HG03280 (cell line): ENCODE results near the gene VOPP1.
"Not testable (repeated sequence)": the region's sequence is repeated elsewhere in the genome, so short reads cannot be mapped to it uniquely, and the experiment has no call there.

ENCODE experiments used
- ATAC-seq: cut with Tn5 transposase; IDR thresholded peaks from one replicate; pipeline ENCODE4 v1.9.1; 2021; ENCODE audit warnings: mild to moderate bottlenecking, moderate library complexity; ENCODE audit not compliant: unreplicated experiment

Gene VOPP1

DNA sequence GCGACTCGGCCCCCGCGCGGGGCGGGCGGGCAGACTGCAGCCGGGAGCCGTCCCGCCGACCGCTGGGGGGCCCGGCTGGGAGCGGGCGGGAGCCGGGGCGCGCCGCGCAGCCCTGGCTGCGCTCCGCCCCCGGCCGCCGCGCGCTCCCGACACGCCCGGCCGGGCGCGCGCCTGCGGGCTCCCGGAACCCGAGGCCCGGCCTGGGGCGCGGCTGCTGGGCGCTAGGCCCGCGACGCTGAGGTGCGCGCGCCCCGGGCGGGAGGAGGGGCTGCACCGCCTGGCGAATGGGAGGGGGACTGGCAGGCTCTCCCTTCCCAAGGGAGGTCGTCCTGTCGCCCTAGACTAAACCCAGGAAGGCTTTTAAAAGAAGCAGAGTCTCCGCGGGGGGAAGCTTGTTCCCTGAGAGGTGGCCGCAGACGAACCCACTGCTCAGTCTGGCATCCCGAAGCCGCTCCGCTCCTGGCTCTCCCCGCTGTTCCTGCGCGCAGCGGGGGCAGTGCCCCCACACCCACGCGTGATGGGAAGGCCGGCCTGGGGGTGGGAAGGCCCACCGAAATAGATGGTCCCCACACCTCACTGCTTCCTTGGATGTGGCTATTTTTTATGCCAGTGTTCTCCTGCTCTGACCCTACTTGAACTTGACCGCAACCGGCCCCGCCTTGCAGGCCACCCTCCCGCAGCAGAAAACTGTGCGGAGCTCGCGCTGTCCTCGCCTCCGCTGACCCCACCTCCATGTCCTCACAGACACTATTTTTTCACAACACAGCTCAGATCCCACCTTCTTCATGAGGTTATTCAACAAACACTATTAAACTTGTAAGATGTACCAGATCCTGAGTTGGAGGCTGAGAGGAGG, at the start of gene VOPP1:
Gene VOPP1, minus strand, starts transcription at position 125 of the 856 bp plus-strand sequence. CDS start 178 bp downstream, outside the sequence.
- ATAC-seq: peak; percentile 47

- ATAC-seq: no peak
Measured at GRCh38 chr7:55618913-55619312, 46.6 kb upstream of the VOPP1 start.

- not testable (repeated sequence) for ATAC-seq
Measured at GRCh38 chr7:55614365-55615064, 42.2 kb upstream of the VOPP1 start.

DNA sequence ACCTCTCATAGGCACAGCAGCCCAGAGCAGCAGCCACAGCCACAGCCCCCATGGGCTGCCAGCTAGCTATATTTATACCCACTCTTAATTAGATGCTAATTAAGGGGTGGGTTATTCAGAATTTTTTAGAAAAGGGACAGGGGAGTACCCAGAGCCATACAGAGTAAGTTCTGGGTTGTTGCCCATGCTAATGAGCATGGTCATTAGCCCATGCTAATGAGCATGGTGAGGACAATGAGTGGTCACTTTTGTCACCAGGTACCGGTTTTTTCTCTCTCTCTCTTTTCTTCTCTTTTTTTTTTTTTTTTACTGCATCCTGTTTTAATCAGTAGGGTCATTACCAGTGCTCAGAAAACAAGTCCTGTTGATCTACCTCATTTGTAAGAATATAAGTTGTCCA, 37.4 kb upstream of the VOPP1 start:
- not testable (repeated sequence) for ATAC-seq

- not testable (repeated sequence) for ATAC-seq
Measured at GRCh38 chr7:55605661-55606060, 33.4 kb upstream of the VOPP1 start.

GRCh38 chr7:55597944-55598499, 25.7 kb upstream of the VOPP1 start:
- peak; percentile 46 for ATAC-seq

GRCh38 chr7:55597214-55597739, 25.0 kb upstream of the VOPP1 start:
- ATAC-seq: not testable (repeated sequence)

DNA sequence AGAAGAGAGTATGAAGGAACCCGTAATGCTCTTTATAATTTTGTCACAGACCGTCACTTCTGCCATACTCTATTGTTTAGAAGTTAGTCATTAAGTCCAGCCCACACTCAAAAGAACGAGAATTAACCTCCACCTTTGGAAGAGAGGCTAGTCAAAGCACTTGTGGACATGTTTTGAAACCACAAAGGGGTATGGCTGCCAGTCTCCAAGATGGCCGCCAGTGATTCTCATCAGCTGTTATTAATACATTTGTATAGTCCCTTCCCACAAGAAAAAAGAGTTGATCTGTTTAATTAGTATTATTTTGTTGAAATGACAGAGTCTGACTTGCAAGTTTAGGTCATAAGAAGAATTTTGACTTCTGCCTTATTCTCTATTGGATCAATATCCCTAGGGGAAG, 23.2 kb upstream of the VOPP1 start:
- ATAC-seq: no peak

DNA sequence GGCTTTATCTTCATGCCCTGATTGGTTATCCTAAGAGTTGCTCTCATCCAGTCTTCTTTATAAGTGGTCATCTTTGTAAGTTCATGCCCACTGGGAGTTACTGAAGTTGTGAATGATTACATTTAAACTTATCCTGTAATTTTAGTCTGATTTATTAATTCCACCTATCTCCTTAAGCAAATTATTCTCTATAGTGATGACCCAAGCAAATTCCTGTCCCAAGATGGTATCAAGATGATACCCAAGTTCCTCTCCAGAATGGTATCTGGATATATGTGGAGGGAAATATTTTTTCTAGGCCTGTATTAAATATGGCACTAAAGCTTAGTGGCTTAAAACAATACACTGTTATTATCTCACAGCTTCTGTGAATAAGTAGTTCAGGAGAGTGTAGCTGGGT, 22.6 kb upstream of the VOPP1 start:
- ATAC-seq: no peak

- ATAC-seq: no peak
Measured at GRCh38 chr7:55594414-55594813, 22.1 kb upstream of the VOPP1 start.

GRCh38 chr7:55593515-55594318, 21.4 kb upstream of the VOPP1 start:
- ATAC-seq: peak; percentile 53

- ATAC-seq: no peak
Measured at GRCh38 chr7:55593172-55593514, 20.8 kb upstream of the VOPP1 start.

DNA sequence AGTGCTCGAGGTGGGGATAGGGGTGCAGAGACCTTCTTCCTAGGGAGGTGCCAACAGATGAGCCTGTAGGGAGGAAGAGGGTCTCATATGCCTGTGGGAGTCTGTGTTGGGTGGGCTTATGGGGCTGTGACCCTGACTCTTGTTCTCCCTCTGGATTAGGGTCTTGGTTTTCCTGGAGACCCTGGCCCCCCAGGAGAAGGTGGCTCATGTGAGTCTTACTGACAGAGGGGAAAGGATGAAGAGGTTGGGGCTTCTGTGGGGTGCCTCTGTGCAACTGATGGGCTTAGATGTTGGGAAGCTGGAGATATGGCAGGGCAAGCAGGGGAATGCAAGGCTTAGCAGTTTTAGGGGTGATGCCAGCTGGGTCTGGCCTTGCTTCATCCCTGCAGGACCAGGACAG, 20.2 kb upstream of the VOPP1 start:
- no peak for ATAC-seq

- no peak for ATAC-seq
Measured at GRCh38 chr7:55591282-55591931, 19.1 kb upstream of the VOPP1 start.

DNA sequence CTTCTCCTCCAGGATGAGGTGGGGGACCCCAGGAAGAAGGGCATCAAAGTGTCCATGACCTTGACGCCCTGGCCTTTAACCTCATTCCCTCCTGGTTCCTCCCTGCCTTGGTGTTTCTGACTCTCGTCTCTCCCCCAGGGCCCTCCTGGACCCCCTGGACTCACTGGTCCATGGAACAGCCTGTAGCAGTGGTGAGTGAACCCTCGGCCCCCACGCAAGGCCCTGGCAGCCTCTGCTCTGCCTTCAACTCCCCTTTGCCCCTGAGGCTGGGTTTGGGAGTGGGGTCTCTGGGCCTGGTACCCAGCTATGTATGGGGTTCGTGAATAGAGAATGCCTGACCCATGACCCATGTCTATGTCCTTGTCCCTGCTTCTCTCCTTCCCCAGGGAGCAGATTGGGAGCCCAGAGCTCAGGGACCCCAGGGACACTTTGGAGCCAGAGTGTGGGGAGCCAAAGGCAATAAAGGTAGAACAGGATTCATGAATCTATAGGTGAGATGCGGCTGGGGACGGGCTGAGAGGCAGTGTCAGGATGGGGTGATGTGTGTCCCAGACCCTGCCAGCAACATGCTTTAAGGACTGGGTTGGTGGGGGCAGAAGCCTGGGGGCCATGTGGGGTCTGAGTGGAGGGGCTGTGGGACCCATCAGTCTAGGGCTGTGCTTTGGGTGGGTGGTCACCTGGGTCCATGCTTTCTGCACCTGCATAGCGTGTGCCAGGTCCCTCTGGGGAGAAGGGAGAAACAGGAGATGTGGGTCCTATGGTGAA, 18.4 kb upstream of the VOPP1 start:
- ATAC-seq: no peak

- no peak for ATAC-seq
Measured at GRCh38 chr7:55589905-55590304, 17.6 kb upstream of the VOPP1 start.

DNA sequence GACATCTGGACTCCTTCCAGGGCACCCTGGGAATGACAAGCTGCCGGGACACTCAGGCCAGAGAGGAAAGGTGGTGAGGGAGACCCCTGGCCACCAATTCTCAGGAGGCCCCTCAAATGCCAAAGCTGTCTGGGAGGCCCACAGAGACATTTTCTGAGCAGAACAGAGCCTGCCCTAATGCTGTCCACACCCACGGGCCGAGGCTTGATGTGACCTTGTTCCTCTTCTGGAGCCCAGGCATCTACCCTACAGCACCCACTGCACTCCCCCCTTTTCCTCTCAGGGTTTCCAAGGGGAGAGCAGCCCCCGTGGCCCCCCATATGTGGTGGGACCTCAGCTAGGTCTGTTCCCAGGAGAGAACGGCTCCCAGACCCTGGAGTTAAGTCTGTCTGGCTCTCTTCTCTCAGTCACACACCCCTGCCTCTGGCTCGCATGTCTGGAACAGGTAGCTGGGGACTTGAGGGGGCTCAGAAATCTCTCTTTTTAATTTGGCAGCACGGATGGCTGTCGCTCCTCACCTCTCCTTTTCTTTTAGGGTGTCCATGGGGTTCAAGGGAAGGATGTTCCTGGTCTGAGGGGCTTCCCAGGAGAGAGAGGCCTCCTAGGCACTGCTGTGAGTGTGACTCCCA, 16.8 kb upstream of the VOPP1 start:
- ATAC-seq: no peak

DNA sequence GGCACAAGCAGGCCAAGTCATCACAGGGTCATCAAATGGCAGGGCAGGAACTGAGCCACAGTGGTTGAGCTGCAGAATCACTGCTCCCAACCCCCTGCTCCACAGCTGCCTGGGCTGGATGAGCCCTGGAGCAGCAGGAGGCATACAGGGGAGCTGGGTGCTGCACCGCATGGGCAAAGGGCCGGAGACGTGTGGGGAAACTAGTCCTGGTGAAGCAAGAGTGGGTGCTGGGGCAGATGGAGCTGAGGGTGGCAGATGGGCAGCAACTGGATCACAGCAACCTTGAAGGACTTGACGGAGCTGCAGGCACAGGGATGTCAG, 16.0 kb upstream of the VOPP1 start:
- ATAC-seq: no peak

GRCh38 chr7:55587687-55588378, 15.5 kb upstream of the VOPP1 start:
- no peak for ATAC-seq
